GM12874 (cell line): Measurements from ENCODE around the gene PRR23E.

Source experiments
- TF ChIP-seq, protein P1 (sequence below): IDR thresholded peaks from 2 replicates; pipeline ENCODE4 v1.5.1; 2011; ENCODE audit warnings: low read depth, mild to moderate bottlenecking, control low read depth, low read length, moderate library complexity; ENCODE audit not compliant: insufficient read depth

PRR23E gene, protein sequence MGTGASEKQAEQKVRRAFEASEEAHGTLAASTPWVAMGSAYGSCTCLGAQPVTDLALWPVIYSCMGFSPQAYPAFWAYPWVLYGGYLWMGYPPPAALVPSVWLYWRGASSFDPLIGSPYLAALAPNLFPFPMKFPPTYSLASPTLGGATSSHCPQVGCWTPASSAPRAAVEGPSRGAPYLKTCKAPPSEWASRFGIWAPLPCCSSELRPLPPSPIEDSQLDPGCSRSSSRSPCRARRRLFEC

DNA sequence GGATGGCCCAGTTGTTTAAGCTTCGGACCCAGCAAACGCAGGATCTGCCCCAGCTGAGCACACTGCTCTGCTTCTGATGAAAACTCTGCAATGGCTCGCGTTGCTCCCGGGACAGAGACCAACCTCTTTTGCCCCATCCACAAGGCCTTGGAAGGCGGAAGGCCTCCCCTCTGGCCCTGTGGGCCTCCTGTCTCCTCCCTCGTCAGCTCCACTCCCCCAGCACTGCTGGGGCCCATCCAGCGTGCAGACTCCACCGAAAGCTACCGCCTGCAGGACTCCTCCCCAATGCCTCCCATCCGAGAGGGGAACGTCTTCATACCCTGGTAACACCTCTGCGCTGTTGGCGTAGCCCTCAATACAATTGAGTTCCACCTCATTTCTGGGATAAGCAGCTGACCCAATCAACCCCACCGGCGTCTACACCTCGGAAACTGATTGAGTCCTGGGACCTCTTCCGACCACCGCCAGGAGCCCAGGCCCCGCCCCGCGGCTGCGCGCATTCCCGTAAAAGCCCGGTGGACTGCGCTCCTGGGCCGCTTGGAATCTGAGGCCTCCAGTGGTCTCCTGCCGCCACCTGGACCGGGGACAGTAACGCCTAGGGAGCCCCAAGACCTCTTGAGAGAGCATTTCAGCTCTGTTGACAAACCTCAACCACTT is at the start of gene PRR23E:
PRR23E (plus strand) TSS at position 556 of the 657 bp plus-strand sequence. CDS start 3,555 bp downstream, outside the sequence.
- TF ChIP-seq, protein P1, sequence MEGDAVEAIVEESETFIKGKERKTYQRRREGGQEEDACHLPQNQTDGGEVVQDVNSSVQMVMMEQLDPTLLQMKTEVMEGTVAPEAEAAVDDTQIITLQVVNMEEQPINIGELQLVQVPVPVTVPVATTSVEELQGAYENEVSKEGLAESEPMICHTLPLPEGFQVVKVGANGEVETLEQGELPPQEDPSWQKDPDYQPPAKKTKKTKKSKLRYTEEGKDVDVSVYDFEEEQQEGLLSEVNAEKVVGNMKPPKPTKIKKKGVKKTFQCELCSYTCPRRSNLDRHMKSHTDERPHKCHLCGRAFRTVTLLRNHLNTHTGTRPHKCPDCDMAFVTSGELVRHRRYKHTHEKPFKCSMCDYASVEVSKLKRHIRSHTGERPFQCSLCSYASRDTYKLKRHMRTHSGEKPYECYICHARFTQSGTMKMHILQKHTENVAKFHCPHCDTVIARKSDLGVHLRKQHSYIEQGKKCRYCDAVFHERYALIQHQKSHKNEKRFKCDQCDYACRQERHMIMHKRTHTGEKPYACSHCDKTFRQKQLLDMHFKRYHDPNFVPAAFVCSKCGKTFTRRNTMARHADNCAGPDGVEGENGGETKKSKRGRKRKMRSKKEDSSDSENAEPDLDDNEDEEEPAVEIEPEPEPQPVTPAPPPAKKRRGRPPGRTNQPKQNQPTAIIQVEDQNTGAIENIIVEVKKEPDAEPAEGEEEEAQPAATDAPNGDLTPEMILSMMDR: no peak

DNA sequence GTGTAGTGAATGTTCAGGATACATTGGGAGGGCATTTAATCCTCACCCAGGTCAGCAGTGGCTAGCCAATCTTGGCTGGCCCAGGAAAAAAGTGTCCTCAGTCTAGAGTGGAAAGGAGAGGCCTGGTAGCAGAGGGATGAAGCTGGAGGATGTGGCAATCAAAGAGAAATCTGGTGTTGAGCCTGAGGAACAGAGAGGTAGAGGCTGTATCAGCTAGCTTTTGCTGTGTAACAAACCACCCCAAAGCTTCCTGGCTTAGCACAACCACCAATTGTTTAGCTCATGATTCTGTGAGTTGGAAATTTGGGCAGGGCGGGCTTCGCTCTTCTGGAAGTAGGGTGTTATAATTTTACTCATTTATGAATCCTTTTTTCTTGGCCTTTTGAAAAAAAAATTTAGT is 49.8 kb upstream of the PRR23E start:
- TF ChIP-seq, protein P1: no peak

DNA sequence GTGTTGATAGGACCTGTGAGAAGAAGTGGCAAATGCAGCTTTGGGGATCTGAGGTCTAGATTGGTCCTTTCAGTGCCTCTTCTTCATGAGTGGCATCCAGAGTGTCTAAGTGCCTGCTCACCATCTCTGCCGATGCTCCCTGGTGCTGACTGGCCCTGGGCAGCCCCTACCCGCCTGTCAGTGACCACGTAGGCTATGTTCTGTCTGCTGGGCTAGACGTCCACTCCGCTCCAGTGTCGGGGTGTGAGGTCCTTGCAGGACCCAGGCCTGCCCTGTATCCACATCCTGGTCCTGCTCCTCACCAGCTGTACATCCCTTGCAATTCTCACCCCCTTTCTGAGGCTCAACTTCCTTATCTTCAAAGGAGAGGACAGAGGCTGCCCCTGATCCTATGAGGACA is 48.3 kb upstream of the PRR23E start:
- TF ChIP-seq, protein P1: no peak

DNA sequence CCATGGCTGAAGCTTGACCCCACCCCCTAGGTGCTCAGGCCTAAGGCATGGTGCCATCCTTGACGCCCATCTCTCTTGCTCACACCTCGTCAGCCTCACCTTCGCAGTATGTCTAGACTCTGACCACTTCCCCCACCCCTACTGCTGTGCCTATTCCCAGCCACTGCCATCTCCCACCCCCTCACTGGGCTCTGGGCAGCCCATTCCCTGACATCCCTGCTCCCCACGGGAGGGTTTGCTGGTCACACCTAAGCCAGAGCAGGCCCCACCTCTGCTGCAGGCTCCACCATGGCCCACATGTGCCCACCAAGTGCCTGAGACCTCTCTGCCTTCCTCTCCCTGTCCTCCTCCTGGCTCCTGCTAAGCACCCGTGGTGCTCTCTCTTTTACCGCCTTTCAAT is 47.7 kb upstream of the PRR23E start:
- TF ChIP-seq, protein P1: no peak

DNA sequence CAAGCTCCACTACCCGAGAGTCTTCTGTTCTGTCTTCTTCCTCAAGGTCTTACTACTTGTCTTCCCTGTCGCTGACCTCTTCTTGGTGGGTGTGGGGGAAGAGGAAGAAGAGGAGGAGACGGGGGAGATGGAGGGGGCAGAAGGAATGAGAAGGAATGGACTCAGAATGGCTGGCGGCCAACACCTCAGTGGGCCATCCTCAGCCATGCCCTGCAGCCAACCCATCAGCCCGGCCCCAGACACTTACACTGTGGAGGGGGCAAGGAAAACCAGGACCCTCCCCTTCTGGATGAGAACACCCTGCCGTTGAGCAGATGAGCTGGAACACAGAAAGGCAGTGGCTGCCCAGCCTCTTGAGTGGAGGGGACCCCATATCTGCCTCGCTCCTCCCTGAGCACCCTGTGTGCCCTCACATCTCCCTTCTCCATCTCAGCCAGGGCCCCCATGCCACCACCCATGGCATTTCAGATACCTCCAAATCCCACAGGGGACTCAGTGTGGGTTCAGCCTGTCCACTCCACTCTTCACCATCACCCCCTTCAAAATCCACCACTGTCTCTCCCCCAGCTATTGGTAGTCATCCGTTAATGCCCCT is 45.5 kb upstream of the PRR23E start:
- TF ChIP-seq, protein P1: no peak

DNA sequence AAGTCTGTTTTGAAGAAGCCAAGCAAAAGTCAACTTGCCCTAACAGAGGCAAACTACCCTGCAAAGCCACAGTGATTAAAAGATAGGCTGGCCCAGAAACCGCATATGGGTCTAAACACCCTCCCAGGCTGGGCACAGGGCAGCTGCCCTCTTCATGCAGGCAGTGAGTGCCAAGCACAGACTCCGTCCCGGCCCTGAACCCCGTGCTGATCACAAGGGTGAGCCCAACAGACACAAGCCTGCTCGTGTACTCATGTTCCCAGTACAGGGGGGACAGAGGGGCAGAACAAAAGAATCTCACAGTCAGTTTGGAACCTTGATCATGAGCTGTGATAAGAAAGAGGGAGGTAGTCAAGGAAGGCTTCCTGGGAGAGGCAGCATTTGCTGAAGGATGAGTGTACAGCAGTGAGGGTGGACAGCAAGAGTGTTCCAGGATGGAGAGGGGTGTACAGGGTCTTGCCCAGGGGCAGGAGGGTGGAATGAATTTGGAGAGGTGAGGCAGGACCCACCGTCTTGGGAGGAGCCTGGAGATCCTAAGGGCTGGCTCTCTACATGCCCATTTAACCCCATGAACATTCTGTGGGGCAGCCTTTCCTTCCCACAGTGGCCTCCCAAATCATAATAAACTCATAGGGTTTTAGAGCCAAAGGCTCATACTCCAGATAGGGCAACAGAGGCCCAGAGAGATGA is 43.2 kb upstream of the PRR23E start:
- TF ChIP-seq, protein P1: no peak

DNA sequence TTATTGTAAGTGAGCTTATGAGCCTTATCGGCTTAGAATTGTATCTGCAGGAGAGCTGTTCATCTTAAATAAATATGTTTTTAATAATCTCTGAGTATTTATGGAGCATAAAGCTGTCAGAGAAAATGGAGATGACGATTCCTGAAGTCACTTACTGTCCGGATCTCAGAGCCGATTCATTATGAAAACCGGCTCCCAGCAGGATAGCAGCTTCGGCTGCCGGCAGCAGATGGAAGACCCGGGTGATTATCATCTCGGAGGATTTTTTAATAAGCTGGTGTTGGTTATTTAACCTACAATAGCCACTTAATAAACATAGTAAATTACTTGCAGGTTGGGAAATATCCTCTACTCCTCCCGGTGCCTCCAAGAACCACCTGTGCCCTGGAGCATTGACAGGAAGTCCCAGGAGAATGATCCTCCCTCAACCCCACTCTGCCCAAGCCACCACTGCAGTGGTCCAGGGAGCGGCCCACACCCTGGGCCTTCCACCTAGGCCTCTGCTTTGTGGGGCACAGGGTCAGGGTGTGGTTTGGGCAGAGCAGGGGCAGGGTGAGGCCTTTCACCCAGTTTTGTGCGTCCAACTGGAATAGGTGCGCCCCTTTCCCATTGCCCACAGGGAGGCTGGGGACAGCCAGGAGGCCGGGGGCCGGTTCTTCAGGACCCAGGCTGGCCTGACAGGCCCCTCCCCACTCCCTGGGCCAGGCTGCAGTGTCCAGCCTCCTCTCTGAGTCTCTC is 42.2 kb upstream of the PRR23E start:
- TF ChIP-seq, protein P1: no peak
